GM18526 (cell line): ENCODE results near the gene ATRNL1.

Source experiments
- POLR2A ChIP-seq: IDR thresholded peaks from 3 replicates; pipeline ENCODE4 v1.6.1; 2011; ENCODE audit not compliant: insufficient read length; ENCODE audit errors: extremely low read depth

ATRNL1 gene

GRCh38 chr10:115720121-115720520 is 627.0 kb downstream of the ATRNL1 start:
- no peak for TF ChIP-seq POLR2A

DNA sequence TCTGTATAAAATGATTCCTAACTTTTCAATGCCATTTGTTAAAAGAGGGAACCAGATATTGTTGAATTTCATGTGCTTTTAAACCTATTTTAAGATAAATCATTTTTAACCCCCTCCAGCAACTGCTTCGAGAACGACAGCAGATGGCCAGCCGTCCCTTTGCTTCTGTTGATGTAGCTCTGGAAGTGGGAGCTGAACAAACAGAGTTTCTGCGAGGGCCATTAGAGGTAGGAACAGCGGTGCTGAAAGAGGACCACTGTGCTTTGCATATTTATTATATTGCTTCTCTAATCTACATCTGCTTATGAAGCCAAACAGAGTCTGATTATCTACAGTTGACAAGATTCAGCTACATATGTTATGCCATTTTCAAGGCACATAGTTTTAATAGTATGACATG is 634.0 kb downstream of the ATRNL1 start:
- no peak for TF ChIP-seq POLR2A

- no peak for TF ChIP-seq POLR2A
Measured at GRCh38 chr10:115744089-115744488, 650.9 kb downstream of the ATRNL1 start.

- TF ChIP-seq POLR2A, result no peak
Measured at GRCh38 chr10:115745943-115746342, 652.8 kb downstream of the ATRNL1 start.

- TF ChIP-seq POLR2A, result no peak
Measured at GRCh38 chr10:115747811-115748210, 654.6 kb downstream of the ATRNL1 start.

DNA sequence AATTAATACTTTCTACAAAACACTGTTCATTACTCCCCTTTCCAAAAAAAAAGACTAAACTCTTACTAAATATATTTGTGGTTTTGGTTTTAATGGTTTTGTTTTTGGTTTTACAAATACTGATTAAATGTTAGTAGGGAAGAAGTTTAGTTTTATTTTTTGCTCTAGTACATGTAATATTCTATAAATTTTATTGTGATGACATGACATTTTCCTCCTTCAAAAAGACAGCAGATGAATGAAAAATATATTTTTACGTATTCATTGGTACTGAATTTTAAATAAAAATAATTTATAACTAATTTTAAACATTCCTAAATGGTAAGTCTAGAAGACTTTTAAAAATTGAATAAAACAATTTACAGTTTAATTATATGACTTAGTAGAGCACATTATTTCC is 667.0 kb downstream of the ATRNL1 start:
- no peak for TF ChIP-seq POLR2A

- TF ChIP-seq POLR2A, result no peak
Measured at GRCh38 chr10:115761166-115761565, 668.0 kb downstream of the ATRNL1 start.

- no peak for TF ChIP-seq POLR2A
Measured at GRCh38 chr10:115762029-115762428, 668.9 kb downstream of the ATRNL1 start.

DNA sequence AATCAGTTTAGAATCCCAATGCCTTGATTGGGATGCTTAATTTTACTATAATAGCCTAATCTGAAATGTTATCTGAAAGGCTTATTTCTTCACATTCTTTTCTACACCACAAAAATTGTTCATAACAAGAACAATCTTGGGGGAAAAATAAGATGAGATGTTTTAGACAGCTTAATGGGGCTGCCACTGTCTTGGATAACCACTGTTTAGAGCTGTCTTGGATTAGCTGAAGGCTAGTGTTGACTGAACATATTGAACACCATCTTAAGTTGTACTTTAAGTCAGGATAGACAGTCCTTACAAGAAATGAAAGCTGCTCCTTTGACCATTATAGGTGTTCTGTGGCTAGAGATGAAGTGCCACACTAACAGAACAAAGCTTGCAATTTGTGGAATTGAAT is 678.6 kb downstream of the ATRNL1 start:
- TF ChIP-seq POLR2A, result no peak

DNA sequence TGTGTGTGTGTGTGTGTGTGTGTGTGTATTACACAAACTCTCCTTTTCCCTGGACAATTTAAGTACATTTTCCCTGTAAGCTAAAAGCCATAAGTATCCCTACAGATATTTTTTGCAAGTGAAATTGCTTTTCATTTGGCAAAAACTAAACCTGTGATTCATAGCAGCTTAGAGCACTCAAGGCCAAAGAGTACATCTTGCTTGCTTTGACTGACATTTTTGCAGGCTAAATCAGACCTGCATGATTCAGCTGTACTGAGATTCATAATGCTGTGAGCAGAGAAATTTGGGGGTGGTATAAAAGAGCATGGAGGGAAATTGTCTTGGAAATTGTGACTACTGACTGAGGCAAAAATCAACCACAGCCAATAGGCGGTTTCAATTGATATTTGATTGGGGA is 679.4 kb downstream of the ATRNL1 start:
- no peak for TF ChIP-seq POLR2A

GRCh38 chr10:115773832-115774231 is 680.7 kb downstream of the ATRNL1 start:
- TF ChIP-seq POLR2A, result no peak

DNA sequence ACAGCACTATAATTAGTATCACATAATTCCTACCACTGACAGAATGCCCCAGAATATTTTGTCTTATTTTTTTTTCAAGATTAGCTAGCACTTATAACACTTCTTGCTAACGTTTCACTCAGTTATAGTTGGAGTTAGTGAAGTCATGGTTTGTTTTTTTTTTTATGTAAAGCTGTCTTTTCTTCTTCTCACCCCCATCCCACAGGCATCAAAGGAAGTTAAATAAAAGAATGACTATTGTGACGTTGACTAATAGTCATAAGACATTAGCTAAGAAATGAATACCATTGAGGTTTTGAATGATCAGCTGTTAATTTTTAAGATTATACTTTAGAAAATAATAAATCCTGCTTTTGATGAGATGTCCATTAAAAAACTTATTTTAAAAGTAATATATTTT is 681.6 kb downstream of the ATRNL1 start:
- no peak for TF ChIP-seq POLR2A

DNA sequence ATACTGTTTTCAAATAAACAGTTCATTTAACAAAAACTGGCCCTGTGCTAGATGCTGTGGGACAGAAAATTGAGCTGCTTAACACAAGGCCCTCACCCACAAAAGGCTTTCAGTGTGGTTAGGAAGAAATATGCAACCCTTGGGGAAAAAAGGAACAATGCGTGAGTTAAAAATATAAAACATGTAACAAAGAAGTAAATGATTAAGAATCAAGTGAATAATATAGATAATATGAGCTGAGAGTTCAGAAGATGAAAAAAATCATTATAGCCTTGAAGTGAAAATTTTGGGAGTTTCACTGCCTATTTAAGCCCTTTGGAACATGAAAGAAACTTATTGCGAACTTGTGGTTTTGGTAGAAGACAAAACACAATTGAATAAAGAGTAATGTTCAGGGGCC is 684.5 kb downstream of the ATRNL1 start:
- no peak for TF ChIP-seq POLR2A

DNA sequence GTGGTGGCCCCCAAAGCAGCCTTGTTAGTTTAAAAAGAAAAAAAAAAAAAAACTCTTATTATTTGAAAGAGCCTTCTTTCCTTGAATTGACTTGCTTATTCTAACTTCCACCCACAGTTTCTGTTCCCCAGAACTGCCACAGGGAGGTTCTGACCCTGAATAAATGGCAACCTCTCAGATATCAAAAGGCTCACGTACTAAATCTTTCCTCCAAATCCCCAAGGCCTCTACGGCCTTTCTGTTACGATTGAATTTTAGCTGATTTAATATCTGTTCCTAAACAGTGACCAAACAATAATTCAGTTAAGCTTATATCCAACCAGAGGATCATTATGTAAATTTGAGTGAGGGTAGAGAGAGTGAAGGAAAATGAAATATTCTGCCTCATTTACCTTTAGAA is 697.1 kb downstream of the ATRNL1 start:
- TF ChIP-seq POLR2A, result no peak

DNA sequence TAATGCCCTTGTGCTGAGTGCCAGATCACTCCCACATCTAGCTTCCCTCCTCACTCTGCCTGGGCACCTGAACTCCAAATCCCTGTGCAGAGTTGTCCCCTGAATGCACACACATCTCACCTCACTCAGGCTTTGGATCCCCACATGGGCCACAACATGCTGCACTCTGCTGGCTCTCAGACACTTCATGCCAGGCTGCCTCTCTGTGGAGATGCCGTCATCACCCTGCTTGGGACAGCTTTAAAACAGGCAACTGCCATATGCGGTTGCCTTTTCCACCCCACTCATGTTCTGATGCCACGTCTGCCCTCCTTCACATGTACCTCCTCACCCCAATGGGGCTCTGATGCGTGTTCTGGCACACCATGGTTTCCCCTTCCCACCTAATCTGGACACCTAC is 702.8 kb downstream of the ATRNL1 start:
- TF ChIP-seq POLR2A, result no peak

- TF ChIP-seq POLR2A, result no peak
Measured at GRCh38 chr10:115801457-115801856, 708.3 kb downstream of the ATRNL1 start.

DNA sequence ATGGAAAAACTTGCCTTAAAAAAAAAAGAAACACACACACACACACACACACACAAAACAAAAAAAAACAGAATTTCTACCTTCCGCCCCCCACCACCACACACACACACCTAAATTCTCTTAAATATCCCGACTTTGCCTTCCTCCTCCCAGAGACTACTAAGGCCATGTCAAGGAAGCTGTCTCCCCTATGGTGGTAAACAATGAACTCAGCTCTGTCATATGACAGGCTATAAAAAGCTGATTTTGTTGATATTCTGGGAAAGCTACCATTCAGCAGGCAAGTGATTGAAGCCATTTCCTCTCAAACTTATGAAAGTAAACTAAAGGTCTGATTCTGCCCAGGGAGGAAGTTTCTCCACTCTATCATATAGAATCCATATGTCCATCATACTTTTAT is 708.8 kb downstream of the ATRNL1 start:
- no peak for TF ChIP-seq POLR2A

DNA sequence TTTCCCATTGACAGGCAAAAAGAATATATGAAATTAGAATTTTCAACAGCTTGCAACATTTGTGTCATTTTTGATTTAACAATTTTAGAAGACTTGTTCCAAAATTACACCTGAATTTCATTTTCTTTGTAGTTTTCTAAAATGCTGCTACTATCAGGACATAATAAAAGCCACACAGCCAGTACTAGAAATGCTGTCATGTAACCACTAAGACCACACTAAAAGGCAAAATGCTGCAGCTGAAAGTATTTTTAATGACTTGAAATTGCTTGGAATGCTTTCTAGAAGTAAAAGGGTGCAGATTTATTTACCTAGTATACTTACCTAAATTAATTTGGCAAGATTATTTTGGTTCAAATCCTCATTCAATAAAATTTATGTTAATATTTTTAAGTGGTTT is 709.7 kb downstream of the ATRNL1 start:
- no peak for TF ChIP-seq POLR2A

DNA sequence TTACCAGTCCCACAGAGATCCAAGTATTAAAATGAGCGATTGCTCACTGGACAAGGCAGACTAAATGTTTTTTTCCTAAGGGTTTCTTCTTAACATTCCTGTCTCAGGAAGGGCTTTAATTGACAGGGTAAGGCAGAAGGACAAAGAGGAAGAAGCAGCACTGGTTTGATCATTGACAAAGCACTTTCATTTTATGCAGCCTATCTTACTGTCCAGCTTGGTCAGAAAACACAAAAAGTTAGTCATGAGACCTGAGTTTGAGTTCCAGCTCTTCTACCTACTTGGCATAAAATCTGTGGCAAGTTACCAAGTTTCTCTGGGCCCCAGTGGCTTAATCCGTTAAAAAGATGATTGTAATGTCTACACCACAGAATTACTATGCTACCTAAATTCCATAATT is 721.4 kb downstream of the ATRNL1 start:
- no peak for TF ChIP-seq POLR2A

GRCh38 chr10:115818012-115818411 is 724.8 kb downstream of the ATRNL1 start:
- TF ChIP-seq POLR2A, result no peak
